PFSK-1 (cell line): Measurements from ENCODE around the gene VEPH1.

Experiments used
- FOXP2 ChIP-seq: optimal IDR thresholded peaks from 2 replicates; pipeline ENCODE3; 2011; ENCODE audit warnings: borderline replicate concordance, control low read depth, inconsistent platforms; ENCODE audit not compliant: insufficient read depth; ENCODE audit errors: extremely low read length, extremely low read depth
- POLR2AphosphoS5 ChIP-seq: IDR thresholded peaks from 2 replicates; pipeline ENCODE4 v1.6.1; 2012; ENCODE audit warnings: low read depth, mild to moderate bottlenecking, control low read depth, low read length, moderate library complexity
- REST ChIP-seq, 2 experiments: IDR thresholded peaks; 2 replicates each; pipeline versions ENCODE4 v1.6.1 to v1.8.0; 2011 to 2012; ENCODE audit warnings: low read depth in 2 of 2, low read length in 2 of 2, control low read depth in 1 of 2, inconsistent platforms in 1 of 2, mild to moderate bottlenecking in 1 of 2, moderate library complexity in 1 of 2; ENCODE audit not compliant: insufficient read depth in 1 of 2
- SIN3A ChIP-seq: IDR thresholded peaks from 2 replicates; pipeline ENCODE4 v1.6.1; 2012; ENCODE audit warnings: mild to moderate bottlenecking, low read length, moderate library complexity, borderline replicate concordance; ENCODE audit not compliant: insufficient read depth
- TAF1 ChIP-seq: IDR thresholded peaks from 2 replicates; pipeline ENCODE4 v1.6.1; 2012; ENCODE audit warnings: low read length, control low read depth, borderline replicate concordance; ENCODE audit not compliant: insufficient read depth

The VEPH1 gene

GRCh38 chr3:157404381-157404780 lies 98.8 kb downstream of the VEPH1 start:
- no peak for TF ChIP-seq FOXP2
- TF ChIP-seq TAF1, result no peak

- no peak for TF ChIP-seq TAF1
- no peak for TF ChIP-seq SIN3A
- TF ChIP-seq POLR2AphosphoS5, result no peak
- no peak for TF ChIP-seq FOXP2
- TF ChIP-seq REST (IDR thresholded peaks at IDR 0.05; ENCODE audit: insufficient read depth in 1 of 2, low read depth in 2 of 2, low read length in 2 of 2), result no peak
Measured at GRCh38 chr3:157398598-157398997, 104.6 kb downstream of the VEPH1 start.

- no peak for TF ChIP-seq POLR2AphosphoS5
- TF ChIP-seq SIN3A, result no peak
- no peak for TF ChIP-seq FOXP2
- TF ChIP-seq REST (IDR thresholded peaks at IDR 0.05; ENCODE audit: insufficient read depth in 1 of 2, low read depth in 2 of 2, low read length in 2 of 2), result no peak
- no peak for TF ChIP-seq TAF1
Measured at GRCh38 chr3:157394411-157394810, 108.8 kb downstream of the VEPH1 start.

GRCh38 chr3:157393113-157393512 lies 110.1 kb downstream of the VEPH1 start:
- TF ChIP-seq POLR2AphosphoS5 (no peak), REST (IDR thresholded peaks at IDR 0.05; ENCODE audit: insufficient read depth in 1 of 2, low read depth in 2 of 2, low read length in 2 of 2) (no peak), FOXP2 (no peak), SIN3A (no peak), TAF1 (no peak)

- TF ChIP-seq REST (IDR thresholded peaks at IDR 0.05; ENCODE audit: insufficient read depth in 1 of 2, low read depth in 2 of 2, low read length in 2 of 2), result no peak
- TF ChIP-seq POLR2AphosphoS5, result no peak
- no peak for TF ChIP-seq TAF1
- TF ChIP-seq SIN3A, result no peak
- no peak for TF ChIP-seq FOXP2
Measured at GRCh38 chr3:157392104-157392503, 111.1 kb downstream of the VEPH1 start.
